SU-DHL-6 (cell line): Measurements from ENCODE around the gene PYGB.

Experiments used
- H2AFZ ChIP-seq: fragments of 200-600 bp; sonication (generic); 2 replicates; pipeline ENCODE4 v1.6.1; 2014; ENCODE audit warnings: low read depth, mild to moderate bottlenecking, moderate library complexity, mixed read lengths, antibody characterized with exemption, low read length; ENCODE audit not compliant: severe bottlenecking
- H3F3A ChIP-seq: fragments of 200-600 bp; shearing (Covaris generic); 2 replicates; pipeline ENCODE4 v1.6.0; 2016; ENCODE audit warnings: antibody characterized with exemption, mild to moderate bottlenecking; ENCODE audit not compliant: insufficient read depth
- H3K27ac ChIP-seq: fragments of 200-600 bp; sonication (generic); 2 replicates; pipeline ENCODE4 v1.5.1; 2016; ENCODE audit warnings: low read depth, mild to moderate bottlenecking, low read length, moderate library complexity, mixed read lengths
- H3K27me3 ChIP-seq: fragments of 200-600 bp; sonication (generic), shearing (Covaris generic); 2 replicates; pipeline ENCODE4 v1.6.0; 2014; ENCODE audit warnings: mild to moderate bottlenecking, low read length
- H3K36me3 ChIP-seq: fragments of 200-600 bp; sonication (generic); 2 replicates; pipeline ENCODE4 v1.6.1; 2014; ENCODE audit warnings: mild to moderate bottlenecking, low read length, mixed read lengths
- H3K4me2 ChIP-seq: fragments of 300-600, 200-600 bp; shearing (Covaris generic), sonication (generic); 2 replicates; pipeline ENCODE4 v1.6.0; 2014; ENCODE audit warnings: low read length, low read depth, mild to moderate bottlenecking; ENCODE audit not compliant: poor library complexity, severe bottlenecking
- H3K4me3 ChIP-seq: fragments of 200-600 bp; sonication (generic); 2 replicates; pipeline ENCODE4 v1.5.1; 2014; ENCODE audit warnings: antibody characterized with exemption, low read length, mild to moderate bottlenecking, mixed read lengths; ENCODE audit not compliant: insufficient read depth, poor library complexity, severe bottlenecking
- H3K79me2 ChIP-seq: fragments of 200-600 bp; sonication (generic); 2 replicates; pipeline ENCODE4 v1.6.1; 2014; ENCODE audit warnings: mild to moderate bottlenecking, low read length, moderate library complexity; ENCODE audit not compliant: insufficient read depth
- H3K9ac ChIP-seq: fragments of 200-600 bp; sonication (generic); 2 replicates; pipeline ENCODE4 v1.7.0; 2014; ENCODE audit warnings: mild to moderate bottlenecking, low read length
- H3K9me2 ChIP-seq: fragments of 200-600 bp; sonication (generic); replicated peaks from 2 replicates; pipeline ENCODE4 v1.6.1; 2014; ENCODE audit warnings: low read length; ENCODE audit not compliant: insufficient read depth
- H3K9me3 ChIP-seq: fragments of 200-600 bp; sonication (generic); 2 replicates; pipeline ENCODE4 v1.6.1; 2014; ENCODE audit warnings: low read length, mixed read lengths; ENCODE audit not compliant: insufficient read depth
- H4K20me1 ChIP-seq: fragments of 200-600 bp; sonication (generic); 2 replicates; pipeline ENCODE4 v1.6.1; 2014; ENCODE audit warnings: low read depth, mild to moderate bottlenecking, antibody characterized with exemption, low read length, moderate library complexity, mixed read lengths
- EZH2phosphoT487 ChIP-seq: fragments of 200-600 bp; sonication (generic), shearing (Covaris generic); conservative IDR thresholded peaks from 2 replicates; pipeline ENCODE4 v1.6.1; 2018; ENCODE audit warnings: mild to moderate bottlenecking, antibody characterized with exemption, low read length, moderate library complexity, mixed read lengths
- TF ChIP-seq, protein P1 (sequence below): fragments of 200-600 bp; sonication (generic); IDR thresholded peaks from one replicate; pipeline ENCODE4 v1.5.1; 2017; ENCODE audit warnings: antibody characterized with exemption, mild to moderate bottlenecking, low read length, moderate library complexity; ENCODE audit not compliant: insufficient read depth, poor library complexity, severe bottlenecking

Gene PYGB

GRCh38 chr20:25205277-25206062 is 42.4 kb upstream of the PYGB start:
- H3K36me3 ChIP-seq, result no peaks in the 10 kb centered on the region
- H4K20me1 ChIP-seq, result no peaks in the 10 kb centered on the region
- TF ChIP-seq EZH2phosphoT487, result no peak
- TF ChIP-seq, protein P1, sequence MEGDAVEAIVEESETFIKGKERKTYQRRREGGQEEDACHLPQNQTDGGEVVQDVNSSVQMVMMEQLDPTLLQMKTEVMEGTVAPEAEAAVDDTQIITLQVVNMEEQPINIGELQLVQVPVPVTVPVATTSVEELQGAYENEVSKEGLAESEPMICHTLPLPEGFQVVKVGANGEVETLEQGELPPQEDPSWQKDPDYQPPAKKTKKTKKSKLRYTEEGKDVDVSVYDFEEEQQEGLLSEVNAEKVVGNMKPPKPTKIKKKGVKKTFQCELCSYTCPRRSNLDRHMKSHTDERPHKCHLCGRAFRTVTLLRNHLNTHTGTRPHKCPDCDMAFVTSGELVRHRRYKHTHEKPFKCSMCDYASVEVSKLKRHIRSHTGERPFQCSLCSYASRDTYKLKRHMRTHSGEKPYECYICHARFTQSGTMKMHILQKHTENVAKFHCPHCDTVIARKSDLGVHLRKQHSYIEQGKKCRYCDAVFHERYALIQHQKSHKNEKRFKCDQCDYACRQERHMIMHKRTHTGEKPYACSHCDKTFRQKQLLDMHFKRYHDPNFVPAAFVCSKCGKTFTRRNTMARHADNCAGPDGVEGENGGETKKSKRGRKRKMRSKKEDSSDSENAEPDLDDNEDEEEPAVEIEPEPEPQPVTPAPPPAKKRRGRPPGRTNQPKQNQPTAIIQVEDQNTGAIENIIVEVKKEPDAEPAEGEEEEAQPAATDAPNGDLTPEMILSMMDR, result no peak
- no peaks in the 10 kb centered on the region for H3F3A ChIP-seq
- H3K27me3 ChIP-seq, result no peaks in the 10 kb centered on the region
- H3K79me2 ChIP-seq, result no peaks in the 10 kb centered on the region
- no peak overlapping the region for H3K9ac ChIP-seq
- H3K9me3 ChIP-seq, result no peaks in the 10 kb centered on the region
- H3K27ac ChIP-seq, result no peak overlapping the region
- no peak overlapping the region for H3K4me2 ChIP-seq
- H3K9me2 ChIP-seq, result no peaks in the 10 kb centered on the region
- no peak overlapping the region for H3K4me3 ChIP-seq
- H2AFZ ChIP-seq, result no peak overlapping the region

DNA sequence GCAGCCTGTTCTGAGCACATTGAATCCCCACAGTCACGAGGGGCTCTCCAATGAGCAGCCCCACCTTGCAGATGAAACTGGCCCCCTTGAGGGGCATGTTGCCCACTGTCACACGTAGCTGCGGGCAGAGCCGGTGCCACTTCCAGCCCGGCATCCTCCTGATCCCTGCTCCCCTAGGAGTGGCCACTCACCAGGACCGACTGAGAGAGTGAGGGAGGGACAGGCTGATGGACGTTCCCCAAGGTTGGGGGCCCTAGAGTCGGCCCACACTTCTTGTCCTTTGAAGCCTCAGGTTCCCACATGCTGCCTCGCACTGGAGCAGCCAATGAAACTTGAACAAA is 41.9 kb upstream of the PYGB start:
- H3K4me2 ChIP-seq, result no peak overlapping the region
- H3K79me2 ChIP-seq, result no peaks in the 10 kb centered on the region
- H3K27ac ChIP-seq, result no peak overlapping the region
- H4K20me1 ChIP-seq, result no peaks in the 10 kb centered on the region
- no peak overlapping the region for H3K4me3 ChIP-seq
- no peak overlapping the region for H3K9ac ChIP-seq
- no peaks in the 10 kb centered on the region for H3K9me3 ChIP-seq
- no peak for TF ChIP-seq EZH2phosphoT487
- TF ChIP-seq, protein P1, result no peak
- no peaks in the 10 kb centered on the region for H3K27me3 ChIP-seq
- H2AFZ ChIP-seq, result no peak overlapping the region
- no peaks in the 10 kb centered on the region for H3F3A ChIP-seq
- H3K9me2 ChIP-seq, result no peaks in the 10 kb centered on the region
- H3K36me3 ChIP-seq, result no peaks in the 10 kb centered on the region

DNA sequence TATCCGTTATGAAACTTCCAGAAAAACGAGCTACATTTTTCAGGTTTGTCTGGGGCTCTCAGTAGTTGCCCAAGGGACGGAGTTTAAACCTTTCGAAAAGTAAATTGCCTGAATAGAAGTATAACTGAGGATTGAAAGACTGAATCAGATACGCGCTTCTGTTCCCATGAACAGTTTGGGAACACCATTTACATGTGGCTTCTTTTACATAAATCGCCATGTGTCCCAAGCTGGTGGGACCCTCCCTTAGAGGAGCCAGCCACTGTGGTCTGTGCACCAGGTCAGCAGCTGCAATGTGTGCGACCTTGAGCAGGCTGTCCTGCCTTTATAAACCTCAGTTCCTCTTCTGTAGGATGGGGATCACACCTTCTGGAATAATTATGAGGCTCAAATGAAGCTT is 41.3 kb upstream of the PYGB start:
- Histone ChIP-seq H3K27me3 (no peaks in the 10 kb centered on the region), H3F3A (no peaks in the 10 kb centered on the region), H3K4me2 (no peak overlapping the region), H3K27ac (no peak overlapping the region), H3K36me3 (no peaks in the 10 kb centered on the region), H3K4me3 (no peak overlapping the region), H3K9me3 (no peaks in the 10 kb centered on the region), H3K9ac (no peak overlapping the region), H3K9me2 (no peaks in the 10 kb centered on the region), H2AFZ (no peak overlapping the region), H3K79me2 (no peaks in the 10 kb centered on the region), H4K20me1 (no peaks in the 10 kb centered on the region)
- TF ChIP-seq EZH2phosphoT487, result no peak
- TF ChIP-seq, protein P1, result no peak
